ENCODE data around the gene MYO9B.
A peak's percentile ranks its signal among the peaks of the same experiment; 100 is the strongest.
"Not testable (repeated sequence)": the region's sequence is repeated elsewhere in the genome, so short reads cannot be mapped to it uniquely, and the experiment has no call there.

MYO9B gene

GRCh38 chr19:17180997-17181702, 105.6 kb downstream of the MYO9B start:
- TF ChIP-seq POLR2A (IDR thresholded peaks at IDR 0.05; ENCODE audit: low read depth, low read length) = 0 out of 2 replicates have a peak, but pooled peaks have one; percentile 12
- no peak for TF ChIP-seq TAF1 (IDR thresholded peaks at IDR 0.05; ENCODE audit: borderline replicate concordance, low read depth, low read length)
- no peak for TF ChIP-seq POLR2AphosphoS5 (IDR thresholded peaks at IDR 0.05; ENCODE audit: low read depth, low read length)
- DNase-seq (ENCODE audit: insufficient read length) (no peak), FAIRE-seq (peak; percentile 67)

GRCh38 chr19:17183271-17183761, 107.7 kb downstream of the MYO9B start:
- DNase-seq (ENCODE audit: insufficient read length) (no peak), FAIRE-seq (peak; percentile 93)
- TF ChIP-seq TAF1 (IDR thresholded peaks at IDR 0.05; ENCODE audit: borderline replicate concordance, low read depth, low read length) (no peak), POLR2AphosphoS5 (IDR thresholded peaks at IDR 0.05; ENCODE audit: low read depth, low read length) (0 out of 2 replicates have a peak, but pooled peaks have one; percentile 35)

GRCh38 chr19:17183858-17184321, 108.3 kb downstream of the MYO9B start:
- peak; percentile 93 for FAIRE-seq
- TF ChIP-seq TAF1 (IDR thresholded peaks at IDR 0.05; ENCODE audit: borderline replicate concordance, low read depth, low read length) = no peak
- no peak for TF ChIP-seq POLR2AphosphoS5 (IDR thresholded peaks at IDR 0.05; ENCODE audit: low read depth, low read length)
- no peak; the same call in 1 of the 2 replicates for TF ChIP-seq POLR2A (IDR thresholded peaks at IDR 0.05; ENCODE audit: low read depth, low read length)
- no peak for DNase-seq (ENCODE audit: insufficient read length)

GRCh38 chr19:17184371-17184841, 108.8 kb downstream of the MYO9B start:
- no peak for DNase-seq (ENCODE audit: insufficient read length)
- TF ChIP-seq TAF1 (IDR thresholded peaks at IDR 0.05; ENCODE audit: borderline replicate concordance, low read depth, low read length) = no peak
- TF ChIP-seq POLR2AphosphoS5 (IDR thresholded peaks at IDR 0.05; ENCODE audit: low read depth, low read length) = no peak
- peak; percentile 62; the same call in 1 of the 2 replicates for TF ChIP-seq POLR2A (IDR thresholded peaks at IDR 0.05; ENCODE audit: low read depth, low read length)
- no peak for FAIRE-seq

GRCh38 chr19:17185590-17185989, 110.0 kb downstream of the MYO9B start:
- DNase-seq (ENCODE audit: insufficient read length) = no peak
- TF ChIP-seq TAF1 (IDR thresholded peaks at IDR 0.05; ENCODE audit: borderline replicate concordance, low read depth, low read length) (no peak), POLR2AphosphoS5 (IDR thresholded peaks at IDR 0.05; ENCODE audit: low read depth, low read length) (peak; percentile 56; the same call in 1 of the 2 replicates)
- FAIRE-seq = no peak

- not testable (repeated sequence) for FAIRE-seq
These were observed 116.2 kb downstream of the MYO9B start for GRCh38 chr19:17191736-17192135.

GRCh38 chr19:17192751-17193150, 117.2 kb downstream of the MYO9B start:
- FAIRE-seq = no peak

More at GRCh38 chr19:17191736-17192135, 116.2 kb downstream of the MYO9B start:
- DNase-seq (ENCODE audit: insufficient read length) = not testable (repeated sequence)

GRCh38 chr19:17194608-17195007, 119.0 kb downstream of the MYO9B start:
- TF ChIP-seq POLR2AphosphoS5 (IDR thresholded peaks at IDR 0.05; ENCODE audit: low read depth, low read length) (no peak), TAF1 (IDR thresholded peaks at IDR 0.05; ENCODE audit: borderline replicate concordance, low read depth, low read length) (no peak), POLR2A (IDR thresholded peaks at IDR 0.05; ENCODE audit: low read depth, low read length) (no peak)
- no peak for FAIRE-seq

More at GRCh38 chr19:17192751-17193150, 117.2 kb downstream of the MYO9B start:
- DNase-seq (ENCODE audit: insufficient read length) = no peak
- no peak for TF ChIP-seq POLR2A (IDR thresholded peaks at IDR 0.05; ENCODE audit: low read depth, low read length)
- no peak for TF ChIP-seq POLR2AphosphoS5 (IDR thresholded peaks at IDR 0.05; ENCODE audit: low read depth, low read length)
- no peak for TF ChIP-seq TAF1 (IDR thresholded peaks at IDR 0.05; ENCODE audit: borderline replicate concordance, low read depth, low read length)

GRCh38 chr19:17195106-17195505, 119.5 kb downstream of the MYO9B start:
- no peak for TF ChIP-seq POLR2A (IDR thresholded peaks at IDR 0.05; ENCODE audit: low read depth, low read length)
- TF ChIP-seq POLR2AphosphoS5 (IDR thresholded peaks at IDR 0.05; ENCODE audit: low read depth, low read length) = no peak
- no peak for TF ChIP-seq TAF1 (IDR thresholded peaks at IDR 0.05; ENCODE audit: borderline replicate concordance, low read depth, low read length)
- DNase-seq (ENCODE audit: insufficient read length) (no peak), FAIRE-seq (no peak)

More at GRCh38 chr19:17194608-17195007, 119.0 kb downstream of the MYO9B start:
- no peak for DNase-seq (ENCODE audit: insufficient read length)

- FAIRE-seq (no peak), DNase-seq (ENCODE audit: insufficient read length) (no peak)
- TF ChIP-seq TAF1 (IDR thresholded peaks at IDR 0.05; ENCODE audit: borderline replicate concordance, low read depth, low read length) (no peak), POLR2AphosphoS5 (IDR thresholded peaks at IDR 0.05; ENCODE audit: low read depth, low read length) (no peak), POLR2A (IDR thresholded peaks at IDR 0.05; ENCODE audit: low read depth, low read length) (no peak)
These were observed 121.0 kb downstream of the MYO9B start for GRCh38 chr19:17196610-17197009.

GRCh38 chr19:17197666-17198065, 122.1 kb downstream of the MYO9B start:
- TF ChIP-seq TAF1 (IDR thresholded peaks at IDR 0.05; ENCODE audit: borderline replicate concordance, low read depth, low read length) = no peak
- no peak for TF ChIP-seq POLR2A (IDR thresholded peaks at IDR 0.05; ENCODE audit: low read depth, low read length)
- TF ChIP-seq POLR2AphosphoS5 (IDR thresholded peaks at IDR 0.05; ENCODE audit: low read depth, low read length) = no peak
- DNase-seq (ENCODE audit: insufficient read length) (no peak), FAIRE-seq (no peak)
